Right renal cortex interstitium (tissue), 3 donors: Measurements from ENCODE around the gene GOLGA8N. TPM values are rescaled to one million over a fixed set of nuclear protein-coding genes. Genes with fewer than 3 reads are reported as not detected.
"Not testable (repeated sequence)": the region's sequence is repeated elsewhere in the genome, so short reads cannot be mapped to it uniquely, and the experiment has no call there.

Source experiments
- DNase-seq, 3 donors: peaks; one replicate each; pipeline ENCODE4 v3.0.0-alpha.2; 2013; ENCODE audit warnings: low read depth in 3 of 3, low spot score in 2 of 3
- polyA plus RNA-seq, 3 donors: library from polyadenylated mRNA; unstranded; fragments of 120-200 nt; gene quantifications; one replicate each; pipeline ENCODE4 v1.2.1, GENCODE V29; 2013; ENCODE audit not compliant: insufficient read length in 3 of 3

GOLGA8N gene
- 10 to 100 TPM; 14.1 to 16.9 (median 14.9) TPM for polyA plus RNA-seq

GRCh38 chr15:32593151-32593550 is at the start of gene GOLGA8N:
Gene GOLGA8N (plus strand): TSS chr15:32593456.
- not testable (repeated sequence) for DNase-seq

GRCh38 chr15:32543456-32543855 is 49.8 kb upstream of the GOLGA8N start:
- DNase-seq = not testable (repeated sequence)

GRCh38 chr15:32545129-32545528 is 48.1 kb upstream of the GOLGA8N start:
- DNase-seq = not testable (repeated sequence)

GRCh38 chr15:32554587-32554986 is 38.7 kb upstream of the GOLGA8N start:
- not testable (repeated sequence) for DNase-seq

GRCh38 chr15:32562198-32562597 is 31.1 kb upstream of the GOLGA8N start:
- DNase-seq = not testable (repeated sequence)

- DNase-seq = not testable (repeated sequence)
Measured at GRCh38 chr15:32568988-32569387, 24.3 kb upstream of the GOLGA8N start.

GRCh38 chr15:32578482-32578881 is 14.8 kb upstream of the GOLGA8N start:
- DNase-seq = not testable (repeated sequence)

- not testable (repeated sequence) for DNase-seq
Measured at GRCh38 chr15:32585844-32586243, 7.4 kb upstream of the GOLGA8N start.

GRCh38 chr15:32609518-32609917 is 16.3 kb downstream of the GOLGA8N start:
- not testable (repeated sequence) for DNase-seq

GRCh38 chr15:32610719-32611118 is 17.5 kb downstream of the GOLGA8N start:
- DNase-seq = not testable (repeated sequence)

- not testable (repeated sequence) for DNase-seq
Measured at GRCh38 chr15:32614712-32615050, 21.4 kb downstream of the GOLGA8N start.

GRCh38 chr15:32615051-32615870 is 22.0 kb downstream of the GOLGA8N start, which contains the start of gene ARHGAP11A:
Gene ARHGAP11A (plus strand): TSS chr15:32615504. CDS start chr15:32616212, 708 bp downstream.
- DNase-seq = peak; percentile 79 to 93 (median 91)

GRCh38 chr15:32615871-32616426 is 22.7 kb downstream of the GOLGA8N start:
- DNase-seq = peak in 1 of 3 donors; percentile 8

- DNase-seq = no peak
Measured at GRCh38 chr15:32636410-32636809, 43.2 kb downstream of the GOLGA8N start.

- DNase-seq = no peak
Measured at GRCh38 chr15:32636908-32637567, 43.8 kb downstream of the GOLGA8N start.

GRCh38 chr15:32637704-32638103 is 44.4 kb downstream of the GOLGA8N start:
- no peak for DNase-seq

- DNase-seq = peak in 2 of 3 donors; percentile 36 to 58
Measured at GRCh38 chr15:32641517-32642059, 48.3 kb downstream of the GOLGA8N start, which contains the start of gene SCG5. Gene SCG5 (plus strand): TSS chr15:32641710. CDS start chr15:32643593, 1,883 bp downstream.

- DNase-seq = no peak
Measured at GRCh38 chr15:32642667-32643435, 49.6 kb downstream of the GOLGA8N start.

GRCh38 chr15:32643907-32644445 is 50.7 kb downstream of the GOLGA8N start:
- DNase-seq = no peak

- DNase-seq = no peak
Measured at GRCh38 chr15:32646291-32646690, 53.0 kb downstream of the GOLGA8N start.
